ENCODE results near the gene GJA9. TPM values are rescaled to one million over a fixed set of nuclear protein-coding genes. Genes with fewer than 3 reads are reported as not detected.
"Not testable (repeated sequence)": the region's sequence is repeated elsewhere in the genome, so short reads cannot be mapped to it uniquely, and the experiment has no call there.

GJA9 gene
- total RNA-seq, 6 experiments from 2014 or later, result not detected

DNA sequence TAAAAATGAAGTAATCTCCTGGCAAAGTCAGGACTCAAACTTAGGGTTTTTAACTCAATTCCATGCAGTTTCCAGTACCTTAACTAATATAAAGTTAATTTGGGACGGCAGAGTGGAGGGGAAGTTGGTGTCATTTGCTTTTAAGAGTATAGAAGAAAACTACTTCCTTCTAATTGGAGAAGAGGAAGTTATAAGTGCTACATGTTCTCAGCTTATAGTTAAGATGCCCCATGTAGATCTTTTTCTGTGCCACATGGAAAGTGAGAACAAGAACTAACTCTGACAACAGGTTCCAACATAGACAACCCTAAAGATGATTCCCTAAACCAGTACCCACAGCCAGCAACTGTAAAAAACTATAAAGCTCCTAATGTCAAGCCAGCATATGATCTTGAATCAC is 33.3 kb downstream of the GJA9 start:
- 75% methylated on average over 1 of the region's 1 CpG for WGBS (ENCODE audit: insufficient coverage, low coverage, low lambda C conversion rate, missing lambda C conversion rate)
- H3K4me1 ChIP-seq, result peaks cover 0 to 8% (median 0%) of the 10 kb centered on the region in 4 donors
- H3K27ac ChIP-seq, result no peak overlapping the region
- ATAC-seq, result peak in 1 of 4 donors; percentile 38
- H3K27me3 ChIP-seq, result no peaks in the 10 kb centered on the region
- H3K36me3 ChIP-seq, result peaks cover 0 to 38% (median 17%) of the 10 kb centered on the region in 4 donors
- H3K4me3 ChIP-seq, result no peak overlapping the region
- no peak for DNase-seq
- TF ChIP-seq, protein P1, sequence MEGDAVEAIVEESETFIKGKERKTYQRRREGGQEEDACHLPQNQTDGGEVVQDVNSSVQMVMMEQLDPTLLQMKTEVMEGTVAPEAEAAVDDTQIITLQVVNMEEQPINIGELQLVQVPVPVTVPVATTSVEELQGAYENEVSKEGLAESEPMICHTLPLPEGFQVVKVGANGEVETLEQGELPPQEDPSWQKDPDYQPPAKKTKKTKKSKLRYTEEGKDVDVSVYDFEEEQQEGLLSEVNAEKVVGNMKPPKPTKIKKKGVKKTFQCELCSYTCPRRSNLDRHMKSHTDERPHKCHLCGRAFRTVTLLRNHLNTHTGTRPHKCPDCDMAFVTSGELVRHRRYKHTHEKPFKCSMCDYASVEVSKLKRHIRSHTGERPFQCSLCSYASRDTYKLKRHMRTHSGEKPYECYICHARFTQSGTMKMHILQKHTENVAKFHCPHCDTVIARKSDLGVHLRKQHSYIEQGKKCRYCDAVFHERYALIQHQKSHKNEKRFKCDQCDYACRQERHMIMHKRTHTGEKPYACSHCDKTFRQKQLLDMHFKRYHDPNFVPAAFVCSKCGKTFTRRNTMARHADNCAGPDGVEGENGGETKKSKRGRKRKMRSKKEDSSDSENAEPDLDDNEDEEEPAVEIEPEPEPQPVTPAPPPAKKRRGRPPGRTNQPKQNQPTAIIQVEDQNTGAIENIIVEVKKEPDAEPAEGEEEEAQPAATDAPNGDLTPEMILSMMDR (IDR thresholded peaks at IDR 0.05), result no peak
- TF ChIP-seq POLR2A (IDR thresholded peaks at IDR 0.05), result no peak
- H3K9me3 ChIP-seq, result no peaks in the 10 kb centered on the region
- intact Hi-C loops (cut with DNase I), result no loop called here

DNA sequence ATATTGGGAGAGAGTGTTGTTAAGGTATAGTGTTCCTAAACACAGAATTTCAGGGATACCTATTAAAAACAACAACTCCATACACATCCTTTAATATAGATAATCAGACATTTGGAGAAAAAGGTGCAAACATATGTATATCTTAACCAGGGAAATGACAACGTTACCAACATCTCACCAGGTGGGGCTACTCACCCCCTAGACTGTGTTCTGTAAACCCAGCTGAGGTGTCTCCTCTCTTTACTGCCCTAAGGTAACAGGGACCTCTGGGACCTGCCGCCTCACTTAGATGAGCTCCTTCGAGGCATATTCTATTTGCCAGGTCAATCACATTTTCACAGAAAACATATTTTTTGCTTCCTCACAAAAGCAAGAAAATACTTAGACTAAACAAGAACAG is 35.2 kb downstream of the GJA9 start:
- 92% methylated on average over 3 of the region's 3 CpGs for WGBS (ENCODE audit: insufficient coverage, low coverage, low lambda C conversion rate, missing lambda C conversion rate)
- no peak for ATAC-seq
- peaks cover 0 to under 1% (median 0%) of the 10 kb centered on the region in 4 donors for H3K4me1 ChIP-seq
- no peaks in the 10 kb centered on the region for H3K9me3 ChIP-seq
- H3K27ac ChIP-seq, result no peak overlapping the region
- H3K4me3 ChIP-seq, result no peak overlapping the region
- no peaks in the 10 kb centered on the region for H3K27me3 ChIP-seq
- intact Hi-C loops (cut with DNase I), result no loop called here
- TF ChIP-seq POLR2A (IDR thresholded peaks at IDR 0.05), result no peak
- TF ChIP-seq, protein P1 (IDR thresholded peaks at IDR 0.05), result no peak
- H3K36me3 ChIP-seq, result peaks cover 0 to 40% (median 19%) of the 10 kb centered on the region in 4 donors
- no peak for DNase-seq

DNA sequence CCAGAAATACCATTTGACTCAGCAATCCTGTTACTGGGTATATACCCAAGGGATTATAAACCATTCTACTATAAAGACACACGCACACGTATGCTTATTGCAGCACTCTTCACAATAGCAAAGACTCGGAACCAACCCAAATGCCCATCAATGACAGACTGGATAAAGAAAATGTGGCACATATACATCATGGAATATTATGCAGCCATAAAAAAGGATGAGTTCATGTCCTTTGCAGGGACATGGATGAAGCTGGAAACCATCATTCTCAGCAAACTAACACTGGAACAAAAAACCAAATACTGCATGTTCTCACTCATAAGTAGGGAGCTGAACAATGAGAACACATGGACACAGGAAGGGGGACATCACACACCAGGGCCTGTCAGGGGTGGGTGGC is 36.3 kb downstream of the GJA9 start:
- H3K27ac ChIP-seq; H3K4me1 ChIP-seq; H3K27me3 ChIP-seq; intact Hi-C loops (cut with DNase I); H3K9me3 ChIP-seq; H3K4me3 ChIP-seq; ATAC-seq; DNase-seq: not testable (repeated sequence)
- H3K36me3 ChIP-seq, result peaks cover 0 to 34% (median 15%) of the 10 kb centered on the region in 4 donors
- 91% methylated on average over 3 of the region's 3 CpGs for WGBS (ENCODE audit: insufficient coverage, low coverage, low lambda C conversion rate, missing lambda C conversion rate)

DNA sequence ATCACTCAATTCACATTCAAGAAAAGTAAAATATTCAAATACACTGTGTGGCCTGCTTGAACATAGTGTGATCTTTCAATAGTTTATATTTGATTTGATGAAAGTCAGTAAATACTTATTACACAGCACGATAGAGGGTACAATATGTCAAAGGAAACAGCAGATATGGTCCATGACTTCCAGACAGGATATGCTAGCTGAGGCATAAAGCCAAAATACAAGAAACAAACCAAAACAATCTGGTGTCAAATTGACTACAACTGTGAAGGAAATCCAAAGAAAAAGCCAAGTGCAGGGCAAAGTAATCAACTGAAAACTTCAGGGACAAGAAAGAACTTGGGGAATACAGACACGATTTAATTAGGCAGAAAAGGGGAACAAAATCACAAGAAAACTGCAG is 41.1 kb downstream of the GJA9 start:
- Histone ChIP-seq H3K4me1 (no peaks in the 10 kb centered on the region), H3K27me3 (no peaks in the 10 kb centered on the region), H3K36me3 (peaks cover 0 to 49% (median 22%) of the 10 kb centered on the region in 4 donors), H3K27ac (no peak overlapping the region), H3K4me3 (no peak overlapping the region), H3K9me3 (no peaks in the 10 kb centered on the region)
- no peak for DNase-seq
- 46% methylated on average over 2 of the region's 2 CpGs for WGBS (ENCODE audit: insufficient coverage, low coverage, low lambda C conversion rate, missing lambda C conversion rate)
- ATAC-seq, result no peak
- intact Hi-C loops (cut with DNase I), result no loop called here
- TF ChIP-seq, protein P1 (IDR thresholded peaks at IDR 0.05), result no peak
- no peak for TF ChIP-seq POLR2A (IDR thresholded peaks at IDR 0.05)

DNA sequence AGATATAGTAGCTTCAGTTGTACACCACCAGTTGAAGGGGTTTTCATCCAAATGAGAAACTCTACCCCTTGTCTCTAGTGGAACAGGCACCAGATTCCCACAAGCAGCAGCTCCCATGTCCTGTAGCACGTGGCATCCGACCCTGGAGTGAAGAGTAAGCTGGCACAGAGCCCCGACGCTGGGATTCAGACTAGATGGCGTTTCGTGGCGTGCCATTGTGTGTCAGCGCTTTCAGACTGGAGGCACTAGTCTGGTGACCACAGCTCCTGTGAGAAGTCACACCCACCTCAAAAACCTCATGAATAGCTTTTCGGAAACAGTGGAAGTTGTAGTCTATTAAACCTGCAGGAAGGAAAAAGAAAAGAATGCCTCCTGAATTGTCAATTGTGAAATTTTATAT is 42.0 kb downstream of the GJA9 start:
- Histone ChIP-seq H3K4me3 (no peak overlapping the region), H3K9me3 (no peaks in the 10 kb centered on the region), H3K36me3 (peaks cover 0 to 42% (median 19%) of the 10 kb centered on the region in 4 donors), H3K27ac (no peak overlapping the region), H3K27me3 (no peaks in the 10 kb centered on the region), H3K4me1 (no peaks in the 10 kb centered on the region)
- 89% methylated on average over 7 of the region's 9 CpGs for WGBS (ENCODE audit: insufficient coverage, low coverage, low lambda C conversion rate, missing lambda C conversion rate)
- intact Hi-C loops (cut with DNase I), result no loop called here
- ATAC-seq, result peak in 3 of 4 donors; percentile 28 to 54 (median 43)
- DNase-seq, result peak in 1 of 3 donors; percentile 32
- TF ChIP-seq POLR2A (IDR thresholded peaks at IDR 0.05), result no peak
- TF ChIP-seq, protein P1 (IDR thresholded peaks at IDR 0.05), result no peak

DNA sequence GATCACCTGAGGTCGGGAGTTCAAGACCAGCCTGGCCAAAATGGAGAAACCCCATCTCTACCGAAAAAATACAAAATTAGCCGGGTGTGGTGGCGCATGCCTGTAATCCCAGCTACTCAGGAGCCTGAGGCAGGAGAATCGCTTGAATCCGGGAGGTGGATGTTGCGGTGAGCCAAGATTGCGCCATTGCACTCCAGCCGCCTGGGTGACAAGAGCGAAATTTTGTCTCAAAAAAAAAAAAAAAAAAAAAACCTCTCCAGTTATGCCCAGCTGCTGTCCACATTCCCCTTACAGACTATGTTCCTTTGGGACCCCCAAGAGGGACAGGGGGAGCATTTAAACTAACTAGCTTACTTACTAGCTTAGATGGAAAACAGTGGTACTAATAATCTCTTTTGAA is 45.1 kb downstream of the GJA9 start:
- H3K4me1 ChIP-seq; H3K4me3 ChIP-seq; ATAC-seq; intact Hi-C loops (cut with DNase I); H3K27ac ChIP-seq; H3K9me3 ChIP-seq; H3K27me3 ChIP-seq; DNase-seq: not testable (repeated sequence)
- peaks cover 0 to 25% (median 12%) of the 10 kb centered on the region in 4 donors for H3K36me3 ChIP-seq
- 55% methylated on average over 9 of the region's 10 CpGs for WGBS (ENCODE audit: insufficient coverage, low coverage, low lambda C conversion rate, missing lambda C conversion rate)

All from right lobe of liver (tissue), 6 donors.